Measurements from ENCODE around the gene CEMIP.

DNA sequence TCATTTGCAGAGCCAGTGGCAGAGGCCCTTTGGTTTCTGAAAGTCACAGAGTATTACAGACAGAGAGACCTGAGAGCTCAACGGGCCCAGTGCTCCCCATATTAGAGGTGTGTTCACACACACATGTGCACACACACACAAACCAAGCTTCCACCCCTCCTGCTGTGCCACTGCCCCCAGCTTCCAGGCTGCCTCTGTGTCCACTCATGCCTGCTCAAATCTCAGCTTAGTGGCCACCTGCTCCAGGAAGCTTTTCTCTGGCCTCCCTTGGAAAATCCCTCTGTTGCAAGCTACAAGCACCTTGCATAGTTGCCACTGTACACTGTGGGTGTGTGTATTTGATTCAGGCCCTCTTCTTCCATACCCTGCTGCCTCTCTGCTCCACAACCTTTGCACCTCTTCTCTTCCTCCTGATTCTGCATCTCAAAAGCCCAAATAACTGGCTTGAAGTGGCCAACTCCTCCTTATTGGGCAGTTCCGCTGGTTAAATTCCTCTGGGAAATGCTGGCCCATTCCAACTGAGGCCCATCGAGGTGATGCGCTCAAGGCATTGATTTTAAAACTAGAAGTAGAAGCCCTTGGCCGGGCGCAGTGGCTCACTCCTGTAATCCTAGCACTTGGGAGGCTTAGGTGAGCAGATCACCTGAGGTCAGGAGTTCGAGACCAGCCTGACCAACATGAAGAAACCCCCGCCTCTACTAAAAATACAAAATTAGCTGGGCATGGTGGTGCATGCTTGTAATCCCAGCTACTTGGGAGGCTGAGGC, 187.4 kb downstream of the CEMIP start:
- TF ChIP-seq, protein P1, sequence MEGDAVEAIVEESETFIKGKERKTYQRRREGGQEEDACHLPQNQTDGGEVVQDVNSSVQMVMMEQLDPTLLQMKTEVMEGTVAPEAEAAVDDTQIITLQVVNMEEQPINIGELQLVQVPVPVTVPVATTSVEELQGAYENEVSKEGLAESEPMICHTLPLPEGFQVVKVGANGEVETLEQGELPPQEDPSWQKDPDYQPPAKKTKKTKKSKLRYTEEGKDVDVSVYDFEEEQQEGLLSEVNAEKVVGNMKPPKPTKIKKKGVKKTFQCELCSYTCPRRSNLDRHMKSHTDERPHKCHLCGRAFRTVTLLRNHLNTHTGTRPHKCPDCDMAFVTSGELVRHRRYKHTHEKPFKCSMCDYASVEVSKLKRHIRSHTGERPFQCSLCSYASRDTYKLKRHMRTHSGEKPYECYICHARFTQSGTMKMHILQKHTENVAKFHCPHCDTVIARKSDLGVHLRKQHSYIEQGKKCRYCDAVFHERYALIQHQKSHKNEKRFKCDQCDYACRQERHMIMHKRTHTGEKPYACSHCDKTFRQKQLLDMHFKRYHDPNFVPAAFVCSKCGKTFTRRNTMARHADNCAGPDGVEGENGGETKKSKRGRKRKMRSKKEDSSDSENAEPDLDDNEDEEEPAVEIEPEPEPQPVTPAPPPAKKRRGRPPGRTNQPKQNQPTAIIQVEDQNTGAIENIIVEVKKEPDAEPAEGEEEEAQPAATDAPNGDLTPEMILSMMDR (optimal IDR thresholded peaks at IDR 0.05 in 1 of 3, IDR thresholded peaks at IDR 0.05 in 1 of 3, conservative IDR thresholded peaks at IDR 0.05 in 1 of 3; ENCODE audit: extremely low read depth in 1 of 3, insufficient read depth in 2 of 3, low read length in 3 of 3), result no peak
- TF ChIP-seq EZH2 (IDR thresholded peaks at IDR 0.05; ENCODE audit: low read length), result no peak

Measured in keratinocyte (primary cell).